Measurements from ENCODE around the gene SUPT6H.

Gene SUPT6H

DNA sequence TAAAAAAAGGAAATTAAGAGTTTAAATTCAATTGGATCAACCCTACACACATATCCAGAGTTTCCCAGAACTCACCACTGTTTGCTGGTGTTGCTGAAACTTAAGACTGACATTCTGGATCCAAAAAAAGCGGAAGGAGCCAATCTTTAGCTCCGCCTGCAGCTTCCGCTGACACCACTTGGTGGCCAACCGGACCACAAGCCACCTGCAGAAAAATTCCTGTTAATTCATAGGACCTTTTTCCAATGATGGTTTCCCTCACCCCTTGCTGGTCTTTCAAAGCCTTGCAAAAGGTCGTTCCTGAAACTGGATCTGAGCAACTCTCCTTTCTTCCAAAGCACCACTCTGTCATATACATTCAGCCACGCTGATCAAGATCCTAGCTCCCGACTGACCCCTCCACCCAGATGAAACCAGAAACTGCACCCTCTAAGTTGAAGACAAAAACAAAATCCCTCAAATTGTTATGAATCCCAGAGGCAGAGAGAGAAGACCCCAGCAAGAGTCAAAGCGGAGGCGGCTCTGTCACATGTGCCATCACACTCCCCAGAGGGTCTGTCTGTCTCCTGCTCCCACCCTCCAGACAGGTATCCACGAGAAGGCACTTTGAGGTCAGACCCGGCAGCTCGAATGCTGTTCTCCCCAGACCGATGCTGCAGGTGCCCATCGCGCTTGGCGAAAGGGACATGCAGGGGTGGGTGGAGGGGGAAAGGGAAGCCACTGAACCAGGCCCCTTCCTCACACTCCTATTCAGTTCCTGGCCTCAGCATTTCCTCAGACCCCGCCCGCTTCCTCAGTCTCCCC is 17.8 kb upstream of the SUPT6H start:
- TF ChIP-seq CTCF (IDR thresholded peaks at IDR 0.05; ENCODE audit: low read length) (peak; percentile 54), EZH2 (IDR thresholded peaks at IDR 0.05; ENCODE audit: borderline replicate concordance, low read length) (no peak)
- no peaks in the 10 kb centered on the region for H3K9me3 ChIP-seq (ENCODE audit: low read length)
- H3K4me1 ChIP-seq (ENCODE audit: insufficient read depth, low read length, severe bottlenecking), result peaks cover 27% of the 10 kb centered on the region
- no peaks in the 10 kb centered on the region for H3K9me2 ChIP-seq (ENCODE audit: low read depth, low read length)
- peak overlapping the region; percentile 91 for H3K4me2 ChIP-seq (ENCODE audit: low read length)
- peak overlapping the region; percentile 91 for H3K4me3 ChIP-seq (ENCODE audit: low read depth, low read length, poor library complexity, severe bottlenecking)
- H3K27me3 ChIP-seq (ENCODE audit: insufficient read depth, low read length), result no peaks in the 10 kb centered on the region
- H3F3A ChIP-seq (ENCODE audit: insufficient read depth, low read length), result no peaks in the 10 kb centered on the region
- H3K79me2 ChIP-seq (ENCODE audit: insufficient read depth, low read length), result peaks cover 13% of the 10 kb centered on the region
- H4K20me1 ChIP-seq (ENCODE audit: insufficient read depth, low read length), result no peaks in the 10 kb centered on the region
- no peak overlapping the region for H2AFZ ChIP-seq (ENCODE audit: low read length)
- peak overlapping the region; percentile 96 for H3K9ac ChIP-seq (ENCODE audit: low read length)
- H3K27ac ChIP-seq (ENCODE audit: low read depth, low read length, poor library complexity, severe bottlenecking), result peak overlapping the region; percentile 54
- H3K36me3 ChIP-seq (ENCODE audit: insufficient read depth, low read length), result peaks cover 50% of the 10 kb centered on the region

DNA sequence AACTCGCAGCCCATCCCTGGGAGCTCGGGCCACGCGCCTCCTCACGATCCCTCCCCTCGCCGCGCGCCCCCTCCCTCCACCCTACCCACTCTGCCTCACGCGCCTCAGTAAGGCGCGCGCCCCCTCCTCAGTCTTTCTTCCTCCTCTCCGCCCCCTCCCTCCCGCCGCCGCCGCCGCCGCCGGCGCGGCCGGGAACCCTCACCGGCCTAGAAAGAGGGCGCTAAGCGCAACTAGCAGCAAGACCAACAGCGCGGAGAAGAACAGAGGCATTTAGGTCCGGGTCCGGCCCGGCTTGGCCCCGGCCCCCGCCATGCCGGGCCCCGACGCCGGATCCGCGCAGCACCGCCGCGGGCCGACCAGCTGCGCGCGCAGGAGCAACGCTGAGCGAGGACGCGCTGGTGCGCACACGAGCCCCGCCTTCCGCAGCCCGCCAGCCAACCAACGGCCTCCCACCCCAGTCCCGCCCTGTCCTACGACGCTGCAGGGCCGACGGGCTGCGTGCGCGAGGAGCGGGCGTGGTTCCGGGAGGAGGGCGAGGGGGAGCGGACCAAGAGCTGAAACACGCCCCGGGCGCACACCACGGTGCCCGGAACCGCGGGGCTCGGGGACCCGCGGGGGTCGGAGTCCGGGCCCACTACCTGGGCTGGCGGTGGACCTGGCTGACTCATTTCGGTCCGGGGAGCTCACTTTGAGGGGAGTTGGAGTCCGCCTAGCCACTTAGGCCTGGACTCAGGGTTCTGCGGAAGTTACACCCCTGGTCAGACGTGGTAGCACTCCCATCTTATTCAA is 17.0 kb upstream of the SUPT6H start, which contains the start of gene BLTP2:
BLTP2 (minus strand) TSS at position 372 of the 789 bp plus-strand sequence; CDS start at position 270, 102 bp downstream.
- Histone ChIP-seq H4K20me1 (ENCODE audit: insufficient read depth, low read length) (no peaks in the 10 kb centered on the region), H3K9me2 (ENCODE audit: low read depth, low read length) (no peaks in the 10 kb centered on the region), H3K27ac (ENCODE audit: low read depth, low read length, poor library complexity, severe bottlenecking) (peak within 1 kb of the TSS; percentile 80), H3K4me1 (ENCODE audit: insufficient read depth, low read length, severe bottlenecking) (peaks cover 27% of the 10 kb centered on the region), H3K4me3 (ENCODE audit: low read depth, low read length, poor library complexity, severe bottlenecking) (peak within 1 kb of the TSS; percentile 91), H3K9me3 (ENCODE audit: low read length) (no peaks in the 10 kb centered on the region), H3K4me2 (ENCODE audit: low read length) (peak within 1 kb of the TSS; percentile 91), H3K79me2 (ENCODE audit: insufficient read depth, low read length) (peaks cover 13% of the 10 kb centered on the region), H2AFZ (ENCODE audit: low read length) (no peak within 1 kb of the TSS), H3K9ac (ENCODE audit: low read length) (peak within 1 kb of the TSS; percentile 96), H3K36me3 (ENCODE audit: insufficient read depth, low read length) (peaks cover 42% of the 10 kb centered on the region), H3F3A (ENCODE audit: insufficient read depth, low read length) (no peaks in the 10 kb centered on the region), H3K27me3 (ENCODE audit: insufficient read depth, low read length) (no peaks in the 10 kb centered on the region)
- TF ChIP-seq CTCF (IDR thresholded peaks at IDR 0.05; ENCODE audit: low read length) (no peak), EZH2 (IDR thresholded peaks at IDR 0.05; ENCODE audit: borderline replicate concordance, low read length) (no peak)

- H3K27ac ChIP-seq (ENCODE audit: low read depth, low read length, poor library complexity, severe bottlenecking), result peak overlapping the region; percentile 80
- H3K9me2 ChIP-seq (ENCODE audit: low read depth, low read length), result no peaks in the 10 kb centered on the region
- no peaks in the 10 kb centered on the region for H3K9me3 ChIP-seq (ENCODE audit: low read length)
- peak overlapping the region; percentile 66 for H3K9ac ChIP-seq (ENCODE audit: low read length)
- H3K4me2 ChIP-seq (ENCODE audit: low read length), result peak overlapping the region; percentile 64
- peaks cover 13% of the 10 kb centered on the region for H3K79me2 ChIP-seq (ENCODE audit: insufficient read depth, low read length)
- no peak overlapping the region for H2AFZ ChIP-seq (ENCODE audit: low read length)
- H4K20me1 ChIP-seq (ENCODE audit: insufficient read depth, low read length), result no peaks in the 10 kb centered on the region
- peaks cover 38% of the 10 kb centered on the region for H3K36me3 ChIP-seq (ENCODE audit: insufficient read depth, low read length)
- H3K27me3 ChIP-seq (ENCODE audit: insufficient read depth, low read length), result no peaks in the 10 kb centered on the region
- H3F3A ChIP-seq (ENCODE audit: insufficient read depth, low read length), result no peaks in the 10 kb centered on the region
- H3K4me3 ChIP-seq (ENCODE audit: low read depth, low read length, poor library complexity, severe bottlenecking), result peak overlapping the region; percentile 91
- peaks cover 27% of the 10 kb centered on the region for H3K4me1 ChIP-seq (ENCODE audit: insufficient read depth, low read length, severe bottlenecking)
- no peak for TF ChIP-seq EZH2 (IDR thresholded peaks at IDR 0.05; ENCODE audit: borderline replicate concordance, low read length)
- no peak for TF ChIP-seq CTCF (IDR thresholded peaks at IDR 0.05; ENCODE audit: low read length)
Observed at GRCh38 chr17:28645576-28645939, 16.4 kb upstream of the SUPT6H start.

All from OCI-LY1 (cell line).